DND-41 (cell line): ENCODE data around the gene TRPC4AP.

Source experiments
- ATAC-seq: fragments of 200-7000 bp; cut with Tn5 transposase; 3 replicates; pipeline ENCODE4 v1.9.1; 2021; ENCODE audit warnings: low read depth; ENCODE audit not compliant: insufficient read depth
- DNase-seq: peaks from one replicate; pipeline ENCODE4 v3.0.0-alpha.2; 2020
- H2AFZ ChIP-seq: 2 replicates; pipeline ENCODE4 v1.6.0; 2012; ENCODE audit warnings: low read depth, low read length
- H3K27ac ChIP-seq: 2 replicates; pipeline ENCODE4 v1.5.1; 2012; ENCODE audit warnings: low read length, inconsistent platforms
- H3K27me3 ChIP-seq: fragments of 200-600 bp; sonication (generic); 2 replicates; pipeline ENCODE4 v1.6.0; 2012; ENCODE audit warnings: low read length, mild to moderate bottlenecking, inconsistent platforms; ENCODE audit not compliant: insufficient read depth, poor library complexity
- H3K36me3 ChIP-seq: 2 replicates; pipeline ENCODE4 v1.5.1; 2012; ENCODE audit warnings: low read length, inconsistent platforms; ENCODE audit not compliant: insufficient read depth
- H3K4me1 ChIP-seq: 2 replicates; pipeline ENCODE4 v1.5.1; 2012; ENCODE audit warnings: mild to moderate bottlenecking, low read length; ENCODE audit not compliant: insufficient read depth
- H3K4me2 ChIP-seq: 2 replicates; pipeline ENCODE4 v1.6.0; 2012; ENCODE audit warnings: mild to moderate bottlenecking, moderate library complexity, low read length, inconsistent platforms; ENCODE audit not compliant: insufficient read depth
- H3K4me3 ChIP-seq, 2 experiments: fragments of 200-600 bp in 1 of 2; shearing (Covaris generic) in 1 of 2; 2 replicates each; pipeline ENCODE4 v1.5.1; 2012 to 2016; ENCODE audit warnings: inconsistent platforms in 2 of 2, low read length in 2 of 2, mild to moderate bottlenecking in 2 of 2, low read depth in 1 of 2, moderate library complexity in 1 of 2
- H3K79me2 ChIP-seq: 2 replicates; pipeline ENCODE4 v1.6.0; 2012; ENCODE audit warnings: low read length, inconsistent platforms; ENCODE audit not compliant: insufficient read depth
- H3K9ac ChIP-seq: 2 replicates; pipeline ENCODE4 v1.6.0; 2012; ENCODE audit warnings: low read depth, mild to moderate bottlenecking, inconsistent platforms, low read length, moderate library complexity
- H3K9me3 ChIP-seq: 2 replicates; pipeline ENCODE4 v1.5.1; 2012; ENCODE audit warnings: low read length, moderate library complexity, mild to moderate bottlenecking, inconsistent platforms; ENCODE audit not compliant: insufficient read depth, severe bottlenecking
- H4K20me1 ChIP-seq: 2 replicates; pipeline ENCODE4 v1.6.0; 2012; ENCODE audit warnings: low read length; ENCODE audit not compliant: insufficient read depth
- EZH2 ChIP-seq: IDR thresholded peaks from 3 replicates; pipeline ENCODE4 v1.6.1; 2012; ENCODE audit warnings: borderline replicate concordance, low read depth, mild to moderate bottlenecking, moderate library complexity, low read length, inconsistent platforms; ENCODE audit not compliant: severe bottlenecking
- TF ChIP-seq, protein P1 (sequence below): IDR thresholded peaks from 2 replicates; pipeline ENCODE4 v1.5.1; 2012; ENCODE audit warnings: borderline replicate concordance, low read length, moderate library complexity, mild to moderate bottlenecking; ENCODE audit not compliant: poor library complexity, severe bottlenecking; ENCODE audit errors: extremely low read depth

Gene TRPC4AP

DNA sequence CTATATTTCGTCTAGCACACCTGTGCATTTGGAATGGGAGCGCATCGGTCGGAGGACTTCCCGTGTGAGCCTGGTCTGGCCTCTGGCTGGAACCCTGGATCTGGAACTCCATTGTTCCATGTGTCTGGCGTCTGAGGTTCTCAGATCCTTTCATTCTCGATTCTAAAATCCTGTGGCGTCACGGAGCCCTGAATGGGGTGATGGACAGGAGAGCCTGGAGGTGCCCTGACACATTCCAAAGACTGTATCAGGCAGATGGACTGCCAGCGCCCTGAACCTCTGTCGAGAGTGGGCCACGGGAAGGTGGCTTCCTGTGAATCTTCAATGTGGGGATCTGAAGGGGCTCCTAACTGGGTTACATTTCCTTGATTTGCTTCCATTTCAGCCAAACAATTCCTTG, 116.3 kb downstream of the TRPC4AP start:
- H2AFZ ChIP-seq = no peak overlapping the region
- TF ChIP-seq, protein P1, sequence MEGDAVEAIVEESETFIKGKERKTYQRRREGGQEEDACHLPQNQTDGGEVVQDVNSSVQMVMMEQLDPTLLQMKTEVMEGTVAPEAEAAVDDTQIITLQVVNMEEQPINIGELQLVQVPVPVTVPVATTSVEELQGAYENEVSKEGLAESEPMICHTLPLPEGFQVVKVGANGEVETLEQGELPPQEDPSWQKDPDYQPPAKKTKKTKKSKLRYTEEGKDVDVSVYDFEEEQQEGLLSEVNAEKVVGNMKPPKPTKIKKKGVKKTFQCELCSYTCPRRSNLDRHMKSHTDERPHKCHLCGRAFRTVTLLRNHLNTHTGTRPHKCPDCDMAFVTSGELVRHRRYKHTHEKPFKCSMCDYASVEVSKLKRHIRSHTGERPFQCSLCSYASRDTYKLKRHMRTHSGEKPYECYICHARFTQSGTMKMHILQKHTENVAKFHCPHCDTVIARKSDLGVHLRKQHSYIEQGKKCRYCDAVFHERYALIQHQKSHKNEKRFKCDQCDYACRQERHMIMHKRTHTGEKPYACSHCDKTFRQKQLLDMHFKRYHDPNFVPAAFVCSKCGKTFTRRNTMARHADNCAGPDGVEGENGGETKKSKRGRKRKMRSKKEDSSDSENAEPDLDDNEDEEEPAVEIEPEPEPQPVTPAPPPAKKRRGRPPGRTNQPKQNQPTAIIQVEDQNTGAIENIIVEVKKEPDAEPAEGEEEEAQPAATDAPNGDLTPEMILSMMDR = no peak
- TF ChIP-seq EZH2 = no peak
- no peaks in the 10 kb centered on the region for H4K20me1 ChIP-seq
- no peaks in the 10 kb centered on the region for H3K9me3 ChIP-seq
- no peaks in the 10 kb centered on the region for H3K4me1 ChIP-seq
- no peaks in the 10 kb centered on the region for H3K27me3 ChIP-seq
- H3K4me3 ChIP-seq = no peak overlapping the region
- ATAC-seq = no peak
- H3K27ac ChIP-seq = no peak overlapping the region
- no peaks in the 10 kb centered on the region for H3K79me2 ChIP-seq
- no peak overlapping the region for H3K4me2 ChIP-seq
- no peak overlapping the region for H3K9ac ChIP-seq
- no peaks in the 10 kb centered on the region for H3K36me3 ChIP-seq
- no peak for DNase-seq

- DNase-seq = no peak
- Histone ChIP-seq H3K9me3 (no peaks in the 10 kb centered on the region), H3K4me2 (no peak overlapping the region), H2AFZ (no peak overlapping the region), H3K36me3 (no peaks in the 10 kb centered on the region), H3K27ac (no peak overlapping the region), H3K4me3 (no peak overlapping the region), H3K79me2 (no peaks in the 10 kb centered on the region), H3K4me1 (no peaks in the 10 kb centered on the region), H4K20me1 (no peaks in the 10 kb centered on the region), H3K27me3 (no peaks in the 10 kb centered on the region), H3K9ac (no peak overlapping the region)
- TF ChIP-seq, protein P1 = no peak
- no peak for TF ChIP-seq EZH2
- ATAC-seq = no peak
Measured at GRCh38 chr20:34974246-34974645, 118.4 kb downstream of the TRPC4AP start.

DNA sequence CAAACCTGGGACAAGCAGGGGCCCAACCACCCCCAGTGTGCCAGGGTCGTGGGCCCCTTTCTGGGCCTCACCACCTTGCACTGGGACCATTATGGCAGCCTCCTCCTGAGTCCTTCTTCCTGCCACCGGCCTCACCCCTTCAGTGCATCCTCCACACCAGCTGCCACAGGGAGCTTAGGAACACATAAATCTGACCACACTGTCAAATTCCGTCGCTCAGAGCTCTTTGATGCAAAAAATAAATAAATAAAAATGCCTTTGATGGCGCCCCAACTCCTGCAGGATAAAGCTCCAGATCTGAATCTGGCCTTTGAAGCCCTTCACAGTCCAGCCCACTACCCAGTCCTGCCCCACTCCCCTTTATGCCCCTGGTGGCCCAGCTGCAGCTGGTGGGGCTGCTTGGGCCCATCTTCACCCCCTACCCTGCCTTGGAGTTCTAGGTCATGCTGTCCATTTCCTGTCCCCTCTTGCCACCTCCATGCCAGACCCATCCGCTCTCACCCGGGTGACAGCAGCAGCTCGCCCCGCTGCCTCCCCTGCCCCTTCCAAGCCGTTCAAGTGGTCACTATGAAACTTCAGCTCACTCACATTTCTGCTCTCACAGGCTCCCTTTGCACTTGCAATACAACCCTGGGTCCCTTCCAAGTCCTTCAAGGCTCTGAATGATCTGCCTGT, 120.9 kb downstream of the TRPC4AP start:
- H3K4me3 ChIP-seq = no peak overlapping the region
- no peak overlapping the region for H3K27ac ChIP-seq
- H3K27me3 ChIP-seq = no peaks in the 10 kb centered on the region
- TF ChIP-seq, protein P1 = no peak
- no peak for TF ChIP-seq EZH2
- no peaks in the 10 kb centered on the region for H3K36me3 ChIP-seq
- H3K79me2 ChIP-seq = no peaks in the 10 kb centered on the region
- H4K20me1 ChIP-seq = no peaks in the 10 kb centered on the region
- H3K9ac ChIP-seq = no peak overlapping the region
- ATAC-seq = no peak
- H2AFZ ChIP-seq = no peak overlapping the region
- no peak overlapping the region for H3K4me2 ChIP-seq
- H3K9me3 ChIP-seq = no peaks in the 10 kb centered on the region
- no peak for DNase-seq
- no peaks in the 10 kb centered on the region for H3K4me1 ChIP-seq
